Effector CD4-positive, alpha-beta T cell (primary cell): Measurements from ENCODE around the gene FAM200B.

ENCODE experiments used
- DNase-seq: peaks from one replicate; pipeline ENCODE4 v3.0.0-alpha.2; 2020
- total RNA-seq: gene quantifications from one replicate; lab custom pipeline; 2026; lab: John Stamatoyannopoulos, UW

The FAM200B gene
- total RNA-seq: 2.6 reads per million, percentile 8 among the genes with 10 or more reads in this experiment

GRCh38 chr4:15681372-15682241 is at the start of gene FAM200B:
FAM200B (plus strand) TSS chr4:15681827; CDS start chr4:15686978, 5,151 bp downstream.
- DNase-seq: peak; percentile 97

DNA sequence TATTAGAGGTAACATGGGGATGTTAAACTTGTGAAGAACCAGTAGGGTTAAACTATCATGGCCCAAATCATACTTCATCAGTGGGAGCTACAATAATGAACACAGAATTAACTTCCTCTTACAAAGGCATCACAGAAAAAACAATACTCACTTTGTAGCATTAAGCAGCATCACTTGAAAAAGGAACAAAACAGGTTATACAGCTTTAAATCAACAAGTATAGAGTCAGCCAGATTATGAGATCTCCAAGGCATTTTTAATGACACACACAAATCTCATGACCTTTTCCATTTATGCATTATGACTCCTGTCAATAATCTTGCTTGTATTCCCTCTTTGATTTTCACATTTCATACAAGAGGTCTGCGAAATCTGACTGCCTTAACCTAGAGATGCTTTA is 44.8 kb upstream of the FAM200B start:
- no peak for DNase-seq

- DNase-seq: no peak
These were observed 43.2 kb upstream of the FAM200B start for GRCh38 chr4:15638418-15638817.

- DNase-seq: no peak
These were observed 33.0 kb upstream of the FAM200B start for GRCh38 chr4:15648600-15648999.

- DNase-seq: peak; percentile 43
These were observed 31.6 kb upstream of the FAM200B start for GRCh38 chr4:15649914-15650545.

DNA sequence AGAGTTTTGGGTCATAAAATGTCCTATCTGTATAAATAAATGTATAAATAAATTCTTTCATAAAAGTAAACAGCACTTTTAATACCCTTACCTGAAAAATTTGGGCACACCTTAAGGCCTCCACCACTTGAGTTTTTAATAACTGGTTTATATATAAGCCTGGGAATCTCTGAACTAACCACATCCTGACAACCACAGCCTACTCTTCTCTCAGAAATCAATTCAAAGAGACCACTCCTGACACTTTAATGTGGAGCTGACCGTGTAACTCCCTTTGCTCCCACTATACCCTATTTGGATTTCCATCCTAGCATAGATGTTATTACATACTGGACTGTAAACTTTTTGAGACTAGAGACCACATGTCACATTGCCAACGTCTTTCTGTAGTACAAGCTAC is 30.0 kb upstream of the FAM200B start:
- no peak for DNase-seq

GRCh38 chr4:15652191-15652590 is 29.4 kb upstream of the FAM200B start:
- DNase-seq: no peak

DNA sequence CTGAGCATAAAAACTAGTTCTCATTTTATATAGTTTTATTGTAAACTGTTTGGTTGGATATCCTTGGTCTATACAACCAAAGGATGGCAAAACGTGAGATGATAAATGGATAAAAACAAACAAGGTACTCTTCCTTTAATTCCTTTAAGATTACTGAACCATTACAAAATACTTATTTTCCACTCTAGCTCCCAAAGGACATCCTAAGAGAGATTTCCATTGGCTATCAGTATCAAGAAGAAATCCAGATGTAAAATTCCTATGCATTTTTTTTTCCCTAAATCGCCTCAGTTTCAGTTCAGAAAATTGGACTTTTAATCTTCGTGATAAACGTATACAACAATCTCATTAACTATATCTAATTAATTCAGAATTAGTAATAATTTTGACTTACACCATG is 28.8 kb upstream of the FAM200B start:
- no peak for DNase-seq

DNA sequence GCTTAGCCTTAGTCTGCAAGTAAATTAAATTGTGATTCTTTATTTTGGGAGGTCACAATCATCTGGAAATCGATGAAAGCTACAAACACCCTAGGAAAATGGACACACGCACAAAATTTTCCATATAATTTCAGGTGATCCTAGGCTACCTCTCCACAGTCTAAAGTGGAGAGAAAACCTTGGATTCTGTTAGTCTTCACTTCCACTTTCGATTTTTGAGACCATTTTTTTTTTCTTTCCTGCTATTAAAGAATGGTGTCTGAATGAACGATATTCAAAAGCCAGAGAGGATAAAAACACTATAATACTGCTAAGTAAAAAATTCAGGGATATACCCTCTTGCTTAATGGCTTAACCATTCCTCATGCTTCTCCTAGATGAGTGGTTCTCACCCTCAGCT is 28.2 kb upstream of the FAM200B start:
- DNase-seq: no peak

- no peak for DNase-seq
These were observed 27.6 kb upstream of the FAM200B start for GRCh38 chr4:15653864-15654592.

- peak; percentile 20 for DNase-seq
These were observed 26.9 kb upstream of the FAM200B start for GRCh38 chr4:15654593-15655222.

DNA sequence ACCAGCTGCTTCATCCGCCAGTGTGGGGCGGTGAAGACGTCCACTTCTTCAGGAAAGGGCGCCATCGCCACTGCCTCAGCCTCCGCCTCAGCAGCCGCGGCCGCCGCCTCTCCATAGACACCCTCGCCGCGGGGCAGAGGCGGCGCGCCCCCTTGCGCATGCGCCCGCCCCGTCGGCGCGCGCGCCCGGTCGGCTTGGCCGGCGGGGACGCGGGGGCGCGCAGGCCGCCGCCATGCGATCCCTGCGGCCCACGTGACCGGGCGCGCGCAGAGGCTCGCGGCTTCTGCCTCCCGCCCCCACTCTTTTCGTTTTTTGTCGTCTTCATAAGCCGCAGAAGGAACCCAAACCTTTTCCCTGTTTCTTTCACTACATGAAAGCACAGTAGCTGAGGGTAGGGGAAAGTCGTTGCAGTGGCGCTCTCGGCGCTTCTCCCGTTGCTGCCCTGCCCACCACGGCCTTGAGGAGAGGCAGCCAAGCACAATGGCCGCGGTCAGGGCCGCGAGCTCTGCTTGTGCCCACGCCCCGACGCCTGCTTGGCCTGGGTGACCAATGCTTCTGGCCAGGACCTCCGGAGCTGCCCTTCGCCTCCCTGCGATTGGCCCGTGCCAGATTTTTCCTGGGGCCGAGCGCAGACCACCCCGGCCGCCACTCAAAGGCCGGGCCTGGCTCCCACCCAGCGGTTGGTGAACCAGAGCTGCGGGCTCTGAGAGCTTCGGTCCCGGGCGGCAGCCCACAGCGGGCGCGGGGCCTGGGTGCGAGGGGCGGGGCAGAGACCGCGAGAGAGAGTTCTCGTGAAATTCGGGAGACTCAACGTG is 26.2 kb upstream of the FAM200B start, which contains the start of gene FBXL5:
TSS of gene FBXL5 (minus strand) at position 135 of the 815 bp plus-strand sequence. CDS start at position 65, 70 bp downstream.
- peak; percentile 74 for DNase-seq

DNA sequence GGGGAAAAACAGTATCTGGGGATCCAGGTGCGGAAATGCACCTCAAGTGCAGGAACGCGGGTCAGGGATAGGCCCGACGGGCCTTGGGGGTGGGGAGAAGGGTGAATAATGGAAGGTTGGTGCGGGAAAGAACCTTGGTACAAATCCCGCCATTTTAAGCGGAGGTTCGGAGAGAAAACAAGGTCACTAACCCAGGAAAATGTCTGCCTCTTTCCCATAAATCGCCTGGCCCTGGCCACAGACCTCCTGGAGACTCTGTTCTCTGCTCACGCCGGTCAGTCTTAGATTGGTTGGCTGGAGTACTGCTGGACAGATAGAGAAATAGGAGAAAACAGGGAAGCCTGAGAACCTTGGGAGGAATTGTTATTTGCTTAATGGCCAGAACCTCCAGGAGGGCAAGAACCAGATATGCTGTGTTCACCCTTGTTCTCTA is 25.6 kb upstream of the FAM200B start:
- DNase-seq: no peak

- DNase-seq: no peak
These were observed 24.3 kb upstream of the FAM200B start for GRCh38 chr4:15657366-15657765.

- no peak for DNase-seq
These were observed 23.4 kb upstream of the FAM200B start for GRCh38 chr4:15658136-15658770.

- no peak for DNase-seq
These were observed 22.8 kb upstream of the FAM200B start for GRCh38 chr4:15658781-15659180.

DNA sequence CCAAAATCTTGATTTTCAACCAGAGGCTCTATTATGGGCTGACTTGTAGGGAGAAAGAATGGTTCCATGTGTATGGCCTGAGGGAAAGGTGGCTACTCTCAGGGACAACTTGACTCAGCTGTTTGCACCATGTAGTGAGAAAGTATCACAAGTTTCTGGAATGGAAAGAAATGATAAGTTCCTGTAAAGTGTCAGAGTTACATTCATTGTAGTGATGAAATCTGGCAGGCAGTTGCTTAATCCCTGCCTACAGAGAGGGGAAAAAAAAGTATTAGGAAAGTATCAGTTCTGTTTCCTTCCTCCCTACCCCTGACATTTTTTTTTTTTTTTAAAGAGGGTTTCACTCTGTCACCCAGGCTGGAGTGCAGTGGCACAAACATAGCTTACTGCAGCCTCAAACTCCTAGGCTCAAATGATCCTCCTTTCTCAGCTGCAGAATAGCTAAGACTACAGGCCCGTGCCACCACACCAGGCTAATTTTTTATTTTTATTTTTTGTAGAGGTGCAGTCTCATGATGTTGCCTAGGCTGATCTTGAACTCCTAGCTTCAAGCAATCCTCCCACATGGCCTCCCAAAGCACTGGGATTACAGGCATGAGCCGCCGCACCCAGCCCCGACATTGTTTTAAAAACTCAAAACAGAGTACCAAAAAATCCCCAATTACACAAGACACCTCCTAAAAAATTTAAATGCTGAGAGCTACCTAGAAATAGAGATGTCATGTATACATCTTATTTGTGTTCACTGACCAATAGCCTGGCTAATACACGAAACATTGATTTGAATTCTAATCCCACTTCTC is 21.7 kb upstream of the FAM200B start:
- DNase-seq: no peak

DNA sequence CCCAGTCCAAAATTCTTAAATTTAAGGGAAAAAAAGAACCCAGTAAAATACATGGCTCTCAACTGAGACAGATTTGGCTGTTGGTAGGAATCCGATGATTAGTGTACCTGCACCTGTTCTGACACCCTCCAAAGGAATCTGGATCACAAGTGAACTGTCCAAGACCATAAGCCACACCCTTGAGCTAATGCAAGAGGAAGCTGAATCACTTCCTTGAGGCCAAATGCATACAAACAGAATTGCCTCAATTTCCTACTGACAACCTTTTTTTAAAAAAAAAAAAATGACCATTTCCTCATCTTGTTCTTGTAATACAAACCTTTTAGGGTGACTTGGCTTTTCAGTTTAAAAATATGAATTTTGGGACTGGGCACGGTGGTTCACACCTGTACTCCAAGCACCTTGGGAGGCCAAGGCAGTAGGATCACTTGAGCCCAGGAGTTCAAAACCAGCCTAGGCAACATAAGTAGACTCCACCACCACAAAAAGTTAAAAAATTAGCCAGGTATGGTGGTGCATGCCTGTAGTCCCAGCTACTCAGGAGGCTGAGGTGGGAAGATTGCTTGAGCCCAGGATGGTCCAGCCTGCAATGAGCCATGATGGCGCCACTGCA is 15.8 kb upstream of the FAM200B start:
- DNase-seq: no peak

DNA sequence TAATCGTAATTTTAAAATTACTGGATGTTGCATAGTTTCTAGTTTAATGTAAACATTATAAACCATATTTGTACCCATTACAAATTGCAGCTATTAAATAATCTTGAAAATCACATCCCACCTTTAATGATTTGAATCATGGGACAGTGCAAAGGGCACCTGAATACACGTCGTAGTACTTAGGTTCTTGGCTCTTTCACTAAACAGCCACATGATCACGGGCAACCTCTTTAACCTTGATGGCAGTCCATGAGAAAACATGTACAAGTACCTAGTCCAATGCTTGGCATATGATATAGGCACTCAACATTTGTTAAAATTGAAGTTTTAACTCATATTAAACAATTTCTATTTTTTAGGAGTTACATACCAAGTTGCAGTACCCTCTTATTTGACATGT is 14.6 kb upstream of the FAM200B start:
- no peak for DNase-seq
